ENCODE data around the gene FAM236D. TPM values are rescaled to one million over a fixed set of nuclear protein-coding genes. Genes with fewer than 3 reads are reported as not detected.

Gene FAM236D
- not detected in 2 replicates for total RNA-seq (2014; rRNA removed; shearing (Covaris generic))

DNA sequence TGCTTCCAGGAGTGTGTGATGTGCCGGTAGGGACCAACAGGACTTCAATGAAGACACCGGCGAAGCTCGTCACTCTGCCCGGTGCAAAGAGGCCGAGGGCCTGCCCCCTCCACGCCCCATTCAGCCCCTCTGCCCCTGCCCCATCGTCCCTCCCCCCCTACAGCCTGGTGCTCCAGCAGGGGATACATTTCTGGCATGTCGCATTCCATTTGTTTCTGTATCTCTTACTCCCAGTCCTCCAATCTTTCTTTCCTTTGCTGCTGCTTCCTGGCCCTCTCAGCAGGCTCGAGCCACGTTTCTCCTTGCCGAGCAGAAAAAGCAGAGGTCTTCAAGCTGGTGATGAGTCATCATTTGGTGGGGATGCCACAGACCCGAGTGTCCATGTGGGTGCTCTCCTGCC is at the start of gene FAM236D:
FAM236D (minus strand) TSS at position 101 of the 400 bp plus-strand sequence; CDS start at position 1, 100 bp downstream.

DNA sequence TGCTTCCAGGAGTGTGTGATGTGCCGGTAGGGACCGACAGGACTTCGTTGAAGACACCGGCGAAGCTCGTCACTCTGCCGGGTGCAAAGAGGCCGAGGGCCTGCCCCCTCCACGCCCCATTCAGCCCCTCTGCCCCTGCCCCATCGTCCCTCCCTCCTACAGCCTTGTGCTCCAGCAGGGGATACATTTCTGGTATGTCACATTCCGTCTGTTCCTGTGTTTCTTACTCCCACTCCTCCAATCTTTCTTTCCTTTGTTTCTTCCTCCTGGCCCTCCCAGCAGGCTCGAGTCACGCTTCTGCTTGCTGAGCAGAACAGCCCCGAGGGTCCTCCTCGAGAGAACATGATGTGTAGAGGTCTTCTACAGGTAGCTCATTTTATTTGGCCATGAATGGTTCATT is 25.4 kb downstream of the FAM236D start, which contains the start of gene FAM236B:
FAM236B (minus strand) TSS at position 101 of the 400 bp plus-strand sequence; CDS start at position 1, 100 bp downstream.

DNA sequence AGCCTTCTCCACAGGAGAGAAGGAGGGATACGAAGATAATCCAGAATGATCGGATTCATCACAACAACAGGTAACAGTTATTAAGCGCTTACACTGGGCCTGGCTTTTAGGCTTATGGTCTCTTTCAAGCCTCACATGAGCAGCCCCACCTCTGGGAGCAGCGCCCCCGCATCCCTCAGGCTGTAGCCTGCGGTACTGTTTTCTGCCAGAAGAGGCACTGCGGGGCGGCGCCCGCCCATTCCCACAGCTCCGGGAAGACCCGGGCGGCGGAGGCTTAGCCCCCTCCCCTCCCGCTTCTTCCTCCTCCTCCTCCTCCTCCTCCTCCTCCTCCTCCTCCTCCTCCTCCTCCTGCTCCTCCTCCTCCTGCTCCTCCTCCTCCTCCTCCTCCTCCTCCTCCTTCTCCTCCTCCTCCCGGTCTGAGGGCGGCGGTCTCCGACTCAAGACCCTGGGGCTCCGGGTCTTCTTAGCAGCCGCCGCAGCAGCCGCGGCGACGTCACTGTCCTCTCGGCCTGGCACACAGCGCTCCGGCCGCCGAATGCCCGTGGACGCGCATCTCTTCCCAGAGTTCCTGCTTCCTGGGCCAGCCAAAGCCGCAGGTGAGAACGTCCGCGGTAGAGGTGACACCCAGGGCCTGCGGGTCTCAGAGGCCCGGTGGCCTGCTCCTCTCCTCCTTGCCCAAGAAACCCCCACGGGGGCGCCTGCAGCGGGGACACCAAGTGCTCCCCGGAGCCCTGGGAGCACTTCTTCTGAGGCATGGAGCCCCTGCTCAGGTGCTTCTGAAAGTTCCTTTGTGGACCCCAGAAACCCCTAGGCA is 31.1 kb downstream of the FAM236D start, which contains the start of gene DMRTC1B:
DMRTC1B (plus strand) TSS at position 238 of the 814 bp plus-strand sequence. CDS start 68,246 bp downstream, outside the sequence.

Other genes with a start within 250 kb of the FAM236D start
- 32.4 and 37.5 TPM in 2 replicates for gene HDAC8, start 235.4 kb downstream of the FAM236D start, total RNA-seq (2014; rRNA removed; shearing (Covaris generic))
- gene PHKA1, start 93.9 kb downstream of the FAM236D start, total RNA-seq (2014; rRNA removed; shearing (Covaris generic)), result 9.1 and 11.1 TPM in 2 replicates
- not detected in 2 replicates for gene DMRTC1B, start 31.3 kb downstream of the FAM236D start, total RNA-seq (2014; rRNA removed; shearing (Covaris generic))
- gene FAM236B, start 25.6 kb downstream of the FAM236D start, total RNA-seq (2014; rRNA removed; shearing (Covaris generic)), result not detected in 2 replicates
- not detected in 2 replicates for gene FAM236C, start 104.4 kb upstream of the FAM236D start, total RNA-seq (2014; rRNA removed; shearing (Covaris generic))
- gene FAM236A, start 130.0 kb upstream of the FAM236D start, total RNA-seq (2014; rRNA removed; shearing (Covaris generic)), result not detected in 2 replicates
- gene DMRTC1, start 135.6 kb upstream of the FAM236D start, total RNA-seq (2014; rRNA removed; shearing (Covaris generic)), result not detected in 2 replicates
- 0.19 TPM in 1 of 2 replicates, not detected in the other for gene PABPC1L2B, start 194.7 kb upstream of the FAM236D start, total RNA-seq (2014; rRNA removed; shearing (Covaris generic))

Measured in A375 (cell line).